GM12892 (cell line): ENCODE measurements around the gene CHST6.

Experiments
- POLR2A ChIP-seq: IDR thresholded peaks from 2 replicates; pipeline ENCODE4 v1.6.1; 2011; ENCODE audit warnings: low read depth, low read length, control low read depth
- POLR2AphosphoS5 ChIP-seq: IDR thresholded peaks from 2 replicates; pipeline ENCODE4 v1.6.1; 2011; ENCODE audit warnings: low read depth, low read length, control low read depth

GRCh38 chr16:75501359-75501758, 6.1 kb upstream of the CHST6 start:
- TF ChIP-seq POLR2A (no peak), POLR2AphosphoS5 (no peak)
